Sigmoid colon (tissue), 7 donors: ENCODE results near the gene AMH. TPM values are rescaled to one million over a fixed set of nuclear protein-coding genes. Genes with fewer than 3 reads are reported as not detected.

ENCODE experiments used
- DNase-seq: peaks from one replicate; pipeline ENCODE4 v3.0.0-alpha.2; 2019
- H3K27ac ChIP-seq, 4 donors: fragments of 200-600 bp; sonication (generic); one replicate each; pipeline ENCODE4 v1.5.1; 2016 to 2019; ENCODE audit warnings: mild to moderate bottlenecking in 1 of 4
- H3K27me3 ChIP-seq, 3 donors: fragments of 200-600 bp; sonication (generic); one replicate each; pipeline ENCODE4 v1.5.1; 2019; ENCODE audit warnings: mild to moderate bottlenecking in 1 of 3
- H3K36me3 ChIP-seq, 4 donors: fragments of 200-600 bp; sonication (generic); one replicate each; pipeline ENCODE4 v1.5.1; 2016 to 2019
- H3K4me1 ChIP-seq, 4 donors: fragments of 200-600 bp; sonication (generic); one replicate each; pipeline ENCODE4 v1.5.1; 2017 to 2019
- H3K4me3 ChIP-seq, 4 donors: fragments of 200-600 bp; sonication (generic); one replicate each; pipeline ENCODE4 v1.5.1; 2017 to 2019; ENCODE audit warnings: mild to moderate bottlenecking in 2 of 4, moderate library complexity in 1 of 4
- H3K9me3 ChIP-seq, 4 donors: fragments of 200-600 bp in 3 of 4; sonication (generic) in 3 of 4; one replicate each; pipeline versions ENCODE4 v1.5.1 to v1.6.1; 2013 to 2019
- CTCF ChIP-seq, 4 experiments: fragments of 450-650 bp in 3 of 4; fragments of 200-600 bp in 1 of 4; IDR thresholded peaks; one replicate each; pipeline ENCODE4 v1.5.1; 2016 to 2019; ENCODE audit warnings: antibody characterized with exemption in 4 of 4, mild to moderate bottlenecking in 3 of 4, moderate library complexity in 2 of 4
- EP300 ChIP-seq, 4 donors: sonication (generic); formaldehyde crosslinking; IDR thresholded peaks; one replicate each; pipeline ENCODE4 v1.6.1; 2017; ENCODE audit warnings: antibody characterized with exemption in 4 of 4
- POLR2A ChIP-seq, 2 donors: fragments of 450-650 bp; IDR thresholded peaks; one replicate each; pipeline ENCODE4 v1.6.1; 2016; ENCODE audit warnings: antibody characterized with exemption in 2 of 2, mild to moderate bottlenecking in 2 of 2, moderate library complexity in 2 of 2
- POLR2AphosphoS5 ChIP-seq, 4 donors: sonication (generic); formaldehyde crosslinking; IDR thresholded peaks; one replicate each; pipeline ENCODE4 v1.6.1; 2017; ENCODE audit warnings: antibody characterized with exemption in 4 of 4
- WGBS, 2 donors: extraction: QIAGEN DNeasy Blood & Tissue Kit; methylation state at CpG; one replicate each; pipeline ENCODE4 v1.1.7; 2013; 5-methylcytosine and 5-hydroxymethylcytosine counted together
- intact Hi-C: fragments of 100-400 bp; cut with DNase I; formaldehyde crosslinking; loops from one replicate; pipeline ENCODE4 v1.15.1; 2023
- polyA plus RNA-seq, 3 donors: library from polyadenylated mRNA; stranded (reverse); fragments of 200-250 nt; gene quantifications; one replicate each; pipeline ENCODE4 v1.2.3, GENCODE V29; 2013
- total RNA-seq, 4 donors: library from RNA; depleted of rRNA; stranded (reverse); fragments of >200 nt; gene quantifications; one replicate each; pipeline ENCODE4 v1.1.0, GENCODE V29; 2016
- donor health status: healthy with polysubstance abuse.
- donor health status: Bipolar disorder and iron deficiency.
- donor health status: healthy.

AMH gene
- total and polyA plus RNA-seq, 7 donors: 0.69 to 3.3 (median 1.8) TPM; not detected in 2

GRCh38 chr19:2246801-2247361 is 2.2 kb upstream of the AMH start:
- H3K4me3 ChIP-seq: no peak overlapping the region
- intact Hi-C loops: no loop called here
- H3K4me1 ChIP-seq: peaks cover 0 to 45% (median 31%) of the 10 kb centered on the region in 4 donors
- no peak overlapping the region for H3K27ac ChIP-seq
- peaks cover 24 to 29% (median 25%) of the 10 kb centered on the region in 3 donors for H3K27me3 ChIP-seq
- 87 to 90% methylated on average over 26 of the region's 26 CpGs for WGBS, 2 donors
- no peak for DNase-seq
- TF ChIP-seq EP300 (IDR thresholded peaks at IDR 0.05) (no peak), POLR2A (IDR thresholded peaks at IDR 0.05) (no peak), CTCF (IDR thresholded peaks at IDR 0.05) (no peak), POLR2AphosphoS5 (IDR thresholded peaks at IDR 0.05) (no peak)
- peaks cover 38 to 64% (median 54%) of the 10 kb centered on the region in 4 donors for H3K36me3 ChIP-seq
- no peaks in the 10 kb centered on the region for H3K9me3 ChIP-seq

- peaks cover 31 to 36% (median 32%) of the 10 kb centered on the region in 3 donors for H3K27me3 ChIP-seq
- peaks cover 38 to 64% (median 54%) of the 10 kb centered on the region in 4 donors for H3K36me3 ChIP-seq
- DNase-seq: no peak
- peaks cover 0 to 45% (median 31%) of the 10 kb centered on the region in 4 donors for H3K4me1 ChIP-seq
- no peaks in the 10 kb centered on the region for H3K9me3 ChIP-seq
- no peak overlapping the region for H3K4me3 ChIP-seq
- no peak overlapping the region for H3K27ac ChIP-seq
- WGBS, 2 donors: 84 to 91% methylated on average over 28 of the region's 28 CpGs
- no peak for TF ChIP-seq EP300 (IDR thresholded peaks at IDR 0.05)
- no peak for TF ChIP-seq POLR2A (IDR thresholded peaks at IDR 0.05)
- no peak for TF ChIP-seq POLR2AphosphoS5 (IDR thresholded peaks at IDR 0.05)
- no peak for TF ChIP-seq CTCF (IDR thresholded peaks at IDR 0.05)
- intact Hi-C loops: no loop called here
These were observed 1.6 kb upstream of the AMH start for GRCh38 chr19:2247433-2248101.

GRCh38 chr19:2248136-2249009 is 750 bp upstream of the AMH start:
- TF ChIP-seq POLR2A (IDR thresholded peaks at IDR 0.05) (no peak), POLR2AphosphoS5 (IDR thresholded peaks at IDR 0.05) (no peak), EP300 (IDR thresholded peaks at IDR 0.05) (no peak), CTCF (IDR thresholded peaks at IDR 0.05) (no peak)
- intact Hi-C loops: no loop called here

GRCh38 chr19:2249880-2250765 is 1.0 kb downstream of the AMH start:
- peaks cover 0 to 42% (median 39%) of the 10 kb centered on the region in 4 donors for H3K4me1 ChIP-seq
- peaks cover 47 to 54% (median 48%) of the 10 kb centered on the region in 3 donors for H3K27me3 ChIP-seq
- H3K9me3 ChIP-seq: no peaks in the 10 kb centered on the region
- DNase-seq: no peak
- WGBS, 2 donors: 12 to 29% methylated on average over 43 of the region's 43 CpGs
- peaks cover 24 to 42% (median 35%) of the 10 kb centered on the region in 4 donors for H3K36me3 ChIP-seq
- no peak overlapping the region for H3K4me3 ChIP-seq
- TF ChIP-seq CTCF (IDR thresholded peaks at IDR 0.05): no peak
- no peak for TF ChIP-seq EP300 (IDR thresholded peaks at IDR 0.05)
- TF ChIP-seq POLR2AphosphoS5 (IDR thresholded peaks at IDR 0.05): peak in 1 of 4 donors; percentile 27
- TF ChIP-seq POLR2A (IDR thresholded peaks at IDR 0.05): no peak
- intact Hi-C loops: no loop called here
- no peak overlapping the region for H3K27ac ChIP-seq

More at GRCh38 chr19:2248136-2249009, 750 bp upstream of the AMH start:
- no peak for DNase-seq
- H3K27ac ChIP-seq: no peak overlapping the region
- H3K27me3 ChIP-seq: peaks cover 39 to 44% (median 40%) of the 10 kb centered on the region in 3 donors
- peaks cover 0 to 45% (median 36%) of the 10 kb centered on the region in 4 donors for H3K4me1 ChIP-seq
- no peak overlapping the region for H3K4me3 ChIP-seq
- H3K9me3 ChIP-seq: no peaks in the 10 kb centered on the region
- 85 to 90% methylated on average over 21 of the region's 21 CpGs for WGBS, 2 donors
- peaks cover 38 to 59% (median 52%) of the 10 kb centered on the region in 4 donors for H3K36me3 ChIP-seq
